Measurements from ENCODE around the gene ZNF496.
"Not testable (repeated sequence)": the region's sequence is repeated elsewhere in the genome, so short reads cannot be mapped to it uniquely, and the experiment has no call there.

ZNF496 gene

GRCh38 chr1:247270003-247270402 is 61.7 kb downstream of the ZNF496 start:
- Histone ChIP-seq H3K27me3 (ENCODE audit: control insufficient read depth, insufficient read depth, low read length) (no peaks in the 10 kb centered on the region), H3K4me1 (ENCODE audit: control insufficient read depth, insufficient read depth, low read length) (no peaks in the 10 kb centered on the region), H3K9ac (ENCODE audit: low read length) (no peak overlapping the region), H3K36me3 (ENCODE audit: control insufficient read depth, insufficient read depth, low read length) (no peaks in the 10 kb centered on the region), H3K4me3 (ENCODE audit: low read length) (no peak overlapping the region), H3K27ac (ENCODE audit: low read depth, low read length) (no peak overlapping the region)

- H3K27ac ChIP-seq (ENCODE audit: low read depth, low read length) = no peak overlapping the region
Measured at GRCh38 chr1:247269133-247269532, 62.5 kb downstream of the ZNF496 start.

GRCh38 chr1:247268390-247269045 is 63.1 kb downstream of the ZNF496 start:
- Histone ChIP-seq H3K27me3 (ENCODE audit: control insufficient read depth, insufficient read depth, low read length) (no peaks in the 10 kb centered on the region), H3K36me3 (ENCODE audit: control insufficient read depth, insufficient read depth, low read length) (no peaks in the 10 kb centered on the region), H3K4me3 (ENCODE audit: low read length) (no peak overlapping the region), H3K27ac (ENCODE audit: low read depth, low read length) (no peak overlapping the region), H3K4me1 (ENCODE audit: control insufficient read depth, insufficient read depth, low read length) (no peaks in the 10 kb centered on the region), H3K9ac (ENCODE audit: low read length) (no peak overlapping the region)

More at GRCh38 chr1:247269133-247269532, 62.5 kb downstream of the ZNF496 start:
- no peaks in the 10 kb centered on the region for H3K4me1 ChIP-seq (ENCODE audit: control insufficient read depth, insufficient read depth, low read length)
- no peaks in the 10 kb centered on the region for H3K27me3 ChIP-seq (ENCODE audit: control insufficient read depth, insufficient read depth, low read length)
- H3K36me3 ChIP-seq (ENCODE audit: control insufficient read depth, insufficient read depth, low read length) = no peaks in the 10 kb centered on the region
- H3K9ac ChIP-seq (ENCODE audit: low read length) = no peak overlapping the region
- no peak overlapping the region for H3K4me3 ChIP-seq (ENCODE audit: low read length)

- Histone ChIP-seq H3K36me3 (ENCODE audit: control insufficient read depth, insufficient read depth, low read length) (no peaks in the 10 kb centered on the region), H3K4me1 (ENCODE audit: control insufficient read depth, insufficient read depth, low read length) (no peaks in the 10 kb centered on the region), H3K9ac (ENCODE audit: low read length) (no peak overlapping the region), H3K27ac (ENCODE audit: low read depth, low read length) (no peak overlapping the region), H3K27me3 (ENCODE audit: control insufficient read depth, insufficient read depth, low read length) (no peaks in the 10 kb centered on the region), H3K4me3 (ENCODE audit: low read length) (no peak overlapping the region)
Measured at GRCh38 chr1:247266053-247266452, 65.6 kb downstream of the ZNF496 start.

GRCh38 chr1:247255772-247256171 is 75.9 kb downstream of the ZNF496 start, which contains the start of gene VN1R5:
TSS of gene VN1R5 (plus strand) at chr1:247256072.
- H3K36me3 ChIP-seq (ENCODE audit: control insufficient read depth, insufficient read depth, low read length); H3K27me3 ChIP-seq (ENCODE audit: control insufficient read depth, insufficient read depth, low read length); H3K4me1 ChIP-seq (ENCODE audit: control insufficient read depth, insufficient read depth, low read length); H3K4me3 ChIP-seq (ENCODE audit: low read length); H3K27ac ChIP-seq (ENCODE audit: low read depth, low read length); H3K9ac ChIP-seq (ENCODE audit: low read length): not testable (repeated sequence)

- Histone ChIP-seq H3K27ac (ENCODE audit: low read depth, low read length) (no peak overlapping the region), H3K27me3 (ENCODE audit: control insufficient read depth, insufficient read depth, low read length) (no peaks in the 10 kb centered on the region), H3K4me1 (ENCODE audit: control insufficient read depth, insufficient read depth, low read length) (no peaks in the 10 kb centered on the region), H3K4me3 (ENCODE audit: low read length) (no peak overlapping the region), H3K36me3 (ENCODE audit: control insufficient read depth, insufficient read depth, low read length) (no peaks in the 10 kb centered on the region), H3K9ac (ENCODE audit: low read length) (no peak overlapping the region)
Measured at GRCh38 chr1:247247568-247247967, 84.1 kb downstream of the ZNF496 start.

Data from rectal smooth muscle tissue (tissue), 1 donor.